WI38 (cell line): ENCODE results near the gene FAM171A1.

Experiments
- H3K4me3 ChIP-seq: 2 replicates; pipeline ENCODE4 v1.5.1; 2011; ENCODE audit warnings: low read depth, mild to moderate bottlenecking, control low read depth, low read length
- CTCF ChIP-seq: IDR thresholded peaks from 2 replicates; pipeline ENCODE4 v1.5.1; 2012; ENCODE audit warnings: low read depth, mild to moderate bottlenecking, control low read depth, low read length

The FAM171A1 gene

GRCh38 chr10:15263657-15264323, 107.3 kb downstream of the FAM171A1 start:
- no peak for TF ChIP-seq CTCF
- H3K4me3 ChIP-seq, result no peak overlapping the region

- H3K4me3 ChIP-seq, result no peak overlapping the region
- no peak for TF ChIP-seq CTCF
Observed at GRCh38 chr10:15262036-15262713, 108.9 kb downstream of the FAM171A1 start.

- TF ChIP-seq CTCF, result no peak
- H3K4me3 ChIP-seq, result no peak overlapping the region
Observed at GRCh38 chr10:15259136-15259535, 112.0 kb downstream of the FAM171A1 start.

GRCh38 chr10:15258255-15258654, 112.8 kb downstream of the FAM171A1 start:
- no peak for TF ChIP-seq CTCF
- H3K4me3 ChIP-seq, result no peak overlapping the region

GRCh38 chr10:15255961-15256360, 115.1 kb downstream of the FAM171A1 start:
- H3K4me3 ChIP-seq, result no peak overlapping the region
- TF ChIP-seq CTCF, result no peak

- no peak overlapping the region for H3K4me3 ChIP-seq
- TF ChIP-seq CTCF, result no peak
Observed at GRCh38 chr10:15254808-15255648, 116.1 kb downstream of the FAM171A1 start.
